ENCODE measurements around the gene ITIH4.

DNA sequence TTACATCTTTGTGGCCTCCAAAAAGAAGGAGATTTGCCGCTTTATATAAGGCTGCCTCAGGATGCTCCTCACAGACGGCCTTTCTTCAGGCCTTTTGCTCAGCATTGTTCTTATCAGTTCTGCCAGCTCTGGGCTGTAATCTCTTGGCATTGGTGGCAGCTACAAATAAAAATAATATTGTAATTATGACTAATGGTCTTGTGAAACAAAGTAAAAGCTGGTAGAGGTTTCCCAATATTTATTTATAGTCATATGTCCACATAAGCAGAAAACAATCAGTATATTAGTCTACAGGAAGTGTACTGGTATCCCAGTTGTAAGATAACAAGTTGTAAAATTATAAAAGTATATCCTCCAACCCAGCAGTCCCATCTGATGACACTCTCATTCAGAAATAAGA is 67.0 kb downstream of the ITIH4 start:
- TF ChIP-seq, protein P1, sequence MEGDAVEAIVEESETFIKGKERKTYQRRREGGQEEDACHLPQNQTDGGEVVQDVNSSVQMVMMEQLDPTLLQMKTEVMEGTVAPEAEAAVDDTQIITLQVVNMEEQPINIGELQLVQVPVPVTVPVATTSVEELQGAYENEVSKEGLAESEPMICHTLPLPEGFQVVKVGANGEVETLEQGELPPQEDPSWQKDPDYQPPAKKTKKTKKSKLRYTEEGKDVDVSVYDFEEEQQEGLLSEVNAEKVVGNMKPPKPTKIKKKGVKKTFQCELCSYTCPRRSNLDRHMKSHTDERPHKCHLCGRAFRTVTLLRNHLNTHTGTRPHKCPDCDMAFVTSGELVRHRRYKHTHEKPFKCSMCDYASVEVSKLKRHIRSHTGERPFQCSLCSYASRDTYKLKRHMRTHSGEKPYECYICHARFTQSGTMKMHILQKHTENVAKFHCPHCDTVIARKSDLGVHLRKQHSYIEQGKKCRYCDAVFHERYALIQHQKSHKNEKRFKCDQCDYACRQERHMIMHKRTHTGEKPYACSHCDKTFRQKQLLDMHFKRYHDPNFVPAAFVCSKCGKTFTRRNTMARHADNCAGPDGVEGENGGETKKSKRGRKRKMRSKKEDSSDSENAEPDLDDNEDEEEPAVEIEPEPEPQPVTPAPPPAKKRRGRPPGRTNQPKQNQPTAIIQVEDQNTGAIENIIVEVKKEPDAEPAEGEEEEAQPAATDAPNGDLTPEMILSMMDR (conservative IDR thresholded peaks at IDR 0.05 in 1 of 2, IDR thresholded peaks at IDR 0.05 in 1 of 2; ENCODE audit: extremely low read depth in 1 of 2, insufficient read depth in 1 of 2, low read depth in 1 of 2, low read length in 2 of 2), result no peak
- TF ChIP-seq EZH2 (IDR thresholded peaks at IDR 0.05; ENCODE audit: borderline replicate concordance, low read length), result no peak
